Omental fat pad (tissue), 4 donors: ENCODE measurements around the gene IGFN1. TPM values are rescaled to one million over a fixed set of nuclear protein-coding genes. Genes with fewer than 3 reads are reported as not detected.

Experiments used
- ATAC-seq: fragments of 150-250 bp; one replicate; pipeline ENCODE4 v1.9.1; 2016; ENCODE audit warnings: mild to moderate bottlenecking, moderate library complexity; ENCODE audit not compliant: low FRiP score
- DNase-seq: peaks from one replicate; pipeline ENCODE4 v3.0.0-alpha.2; 2019; ENCODE audit warnings: low spot score
- total RNA-seq, 4 donors: library from RNA; depleted of rRNA; stranded (reverse); fragments of >200 nt; gene quantifications; one replicate each; pipeline ENCODE4 v1.1.0, GENCODE V29; 2016
- TF ChIP-seq, protein P1 (sequence below), 3 donors: fragments of 450-650 bp; IDR thresholded peaks; one replicate each; pipeline ENCODE4 v1.5.1; 2016 to 2017; ENCODE audit warnings: antibody characterized with exemption in 3 of 3, mild to moderate bottlenecking in 3 of 3, moderate library complexity in 2 of 3

IGFN1 gene
- under 1 TPM in 1 of 4 donors, not detected in 3; 0.12 TPM for total RNA-seq

DNA sequence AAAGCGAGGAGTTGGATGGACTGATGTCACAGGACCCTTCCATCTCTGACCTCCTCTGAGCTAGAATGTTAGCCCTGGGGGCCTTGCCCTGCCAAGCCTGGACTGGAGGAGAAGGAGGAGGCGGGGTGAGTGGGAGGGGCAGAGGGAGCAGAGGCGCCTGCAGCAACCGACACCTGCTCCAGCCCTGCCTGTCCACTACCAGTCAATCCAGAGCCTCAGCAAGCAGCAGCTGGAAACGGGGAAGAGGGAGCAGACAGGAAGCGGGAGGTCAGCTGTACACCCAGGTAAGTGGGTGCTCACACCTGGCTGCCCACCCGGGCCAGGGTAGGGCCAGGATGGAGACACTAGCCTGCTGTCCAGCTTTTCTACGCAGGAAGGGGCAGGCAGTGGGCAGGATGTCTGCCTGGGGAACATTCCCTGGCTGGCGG is at the start of gene IGFN1:
Gene IGFN1, plus strand, starts transcription at position 201 of the 428 bp plus-strand sequence. CDS start 2,470 bp downstream, outside the sequence.
- TF ChIP-seq, protein P1, sequence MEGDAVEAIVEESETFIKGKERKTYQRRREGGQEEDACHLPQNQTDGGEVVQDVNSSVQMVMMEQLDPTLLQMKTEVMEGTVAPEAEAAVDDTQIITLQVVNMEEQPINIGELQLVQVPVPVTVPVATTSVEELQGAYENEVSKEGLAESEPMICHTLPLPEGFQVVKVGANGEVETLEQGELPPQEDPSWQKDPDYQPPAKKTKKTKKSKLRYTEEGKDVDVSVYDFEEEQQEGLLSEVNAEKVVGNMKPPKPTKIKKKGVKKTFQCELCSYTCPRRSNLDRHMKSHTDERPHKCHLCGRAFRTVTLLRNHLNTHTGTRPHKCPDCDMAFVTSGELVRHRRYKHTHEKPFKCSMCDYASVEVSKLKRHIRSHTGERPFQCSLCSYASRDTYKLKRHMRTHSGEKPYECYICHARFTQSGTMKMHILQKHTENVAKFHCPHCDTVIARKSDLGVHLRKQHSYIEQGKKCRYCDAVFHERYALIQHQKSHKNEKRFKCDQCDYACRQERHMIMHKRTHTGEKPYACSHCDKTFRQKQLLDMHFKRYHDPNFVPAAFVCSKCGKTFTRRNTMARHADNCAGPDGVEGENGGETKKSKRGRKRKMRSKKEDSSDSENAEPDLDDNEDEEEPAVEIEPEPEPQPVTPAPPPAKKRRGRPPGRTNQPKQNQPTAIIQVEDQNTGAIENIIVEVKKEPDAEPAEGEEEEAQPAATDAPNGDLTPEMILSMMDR (IDR thresholded peaks at IDR 0.05) = no peak
- no peak for ATAC-seq
- no peak for DNase-seq

DNA sequence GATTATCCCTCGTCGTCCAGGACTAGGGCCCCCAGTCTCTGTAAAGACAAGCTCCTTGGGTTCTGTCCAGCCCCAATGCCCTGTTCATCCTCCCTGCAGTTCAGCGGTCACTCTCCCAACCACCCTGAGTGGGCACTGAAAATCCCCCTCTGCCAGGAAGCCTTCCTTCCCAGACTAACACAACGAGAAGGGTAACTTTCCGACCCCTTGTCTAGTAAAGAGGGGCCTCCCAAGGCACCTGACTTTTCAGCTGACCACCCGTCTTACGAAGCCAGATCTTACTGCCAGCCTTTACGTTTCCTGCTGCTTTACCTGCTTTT is 49.7 kb upstream of the IGFN1 start:
- ATAC-seq = no peak
- DNase-seq = no peak
- TF ChIP-seq, protein P1 (IDR thresholded peaks at IDR 0.05) = no peak

DNA sequence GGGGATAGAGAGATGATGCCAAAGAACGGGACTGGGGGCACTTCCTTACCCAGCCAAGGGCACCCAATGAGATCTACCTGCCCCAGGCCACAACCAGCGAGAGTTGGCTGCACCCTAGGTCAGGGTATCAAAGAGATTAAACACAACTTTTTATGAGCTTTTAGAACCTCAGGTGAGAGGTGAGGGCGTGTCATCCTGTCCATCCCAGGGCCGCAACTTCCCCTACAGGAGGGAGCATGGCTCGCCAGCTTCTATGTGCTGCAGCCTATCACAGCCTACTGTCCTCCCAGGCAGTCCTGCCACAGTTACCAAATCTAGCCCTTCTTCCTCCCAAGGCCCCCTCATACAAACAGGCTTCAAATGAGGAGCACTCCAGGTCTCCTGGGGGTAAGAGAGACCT is 49.2 kb upstream of the IGFN1 start:
- DNase-seq = no peak
- TF ChIP-seq, protein P1 (IDR thresholded peaks at IDR 0.05) = no peak
- no peak for ATAC-seq

DNA sequence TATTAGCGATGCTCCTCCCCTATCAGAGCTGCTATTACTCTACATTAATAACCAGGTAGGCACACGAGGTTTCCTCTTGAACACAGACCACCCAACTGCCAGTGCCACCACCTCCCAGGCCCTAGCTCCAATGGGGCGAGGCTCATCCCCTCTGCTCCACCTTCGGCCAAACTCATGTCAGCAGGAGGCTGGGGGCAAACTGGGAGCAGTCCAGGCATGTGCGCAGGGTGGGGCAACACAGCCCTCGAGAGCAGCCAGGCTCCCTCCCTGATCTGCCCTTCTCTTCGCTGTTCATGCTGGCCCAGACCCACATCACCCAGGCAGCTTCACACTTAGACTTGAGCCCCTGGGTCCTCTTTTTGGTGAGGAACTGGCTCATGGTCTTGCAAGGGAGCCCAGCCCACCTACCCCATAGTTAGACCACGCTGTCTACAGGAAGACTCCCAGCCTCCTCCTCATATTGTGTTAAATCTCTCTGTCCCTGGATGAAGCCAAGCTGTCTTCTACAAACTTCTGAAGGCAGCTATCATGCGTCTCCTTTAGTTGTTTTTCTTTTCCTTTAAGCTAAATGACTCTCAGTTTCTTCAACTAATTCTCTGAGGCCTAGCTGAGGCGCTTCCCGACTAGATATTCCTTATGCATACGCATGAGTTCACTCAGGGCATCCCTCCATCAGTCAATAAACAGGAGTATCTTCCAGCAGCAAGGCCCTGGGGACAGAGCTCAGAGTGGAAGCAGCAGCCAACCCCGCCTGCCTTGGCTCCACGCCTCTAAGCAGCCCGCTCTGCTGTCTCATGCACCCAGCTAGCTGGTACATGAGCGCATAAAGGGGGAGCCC is 48.4 kb upstream of the IGFN1 start:
- ATAC-seq (no peak), DNase-seq (no peak)
- TF ChIP-seq, protein P1 (IDR thresholded peaks at IDR 0.05) = no peak

DNA sequence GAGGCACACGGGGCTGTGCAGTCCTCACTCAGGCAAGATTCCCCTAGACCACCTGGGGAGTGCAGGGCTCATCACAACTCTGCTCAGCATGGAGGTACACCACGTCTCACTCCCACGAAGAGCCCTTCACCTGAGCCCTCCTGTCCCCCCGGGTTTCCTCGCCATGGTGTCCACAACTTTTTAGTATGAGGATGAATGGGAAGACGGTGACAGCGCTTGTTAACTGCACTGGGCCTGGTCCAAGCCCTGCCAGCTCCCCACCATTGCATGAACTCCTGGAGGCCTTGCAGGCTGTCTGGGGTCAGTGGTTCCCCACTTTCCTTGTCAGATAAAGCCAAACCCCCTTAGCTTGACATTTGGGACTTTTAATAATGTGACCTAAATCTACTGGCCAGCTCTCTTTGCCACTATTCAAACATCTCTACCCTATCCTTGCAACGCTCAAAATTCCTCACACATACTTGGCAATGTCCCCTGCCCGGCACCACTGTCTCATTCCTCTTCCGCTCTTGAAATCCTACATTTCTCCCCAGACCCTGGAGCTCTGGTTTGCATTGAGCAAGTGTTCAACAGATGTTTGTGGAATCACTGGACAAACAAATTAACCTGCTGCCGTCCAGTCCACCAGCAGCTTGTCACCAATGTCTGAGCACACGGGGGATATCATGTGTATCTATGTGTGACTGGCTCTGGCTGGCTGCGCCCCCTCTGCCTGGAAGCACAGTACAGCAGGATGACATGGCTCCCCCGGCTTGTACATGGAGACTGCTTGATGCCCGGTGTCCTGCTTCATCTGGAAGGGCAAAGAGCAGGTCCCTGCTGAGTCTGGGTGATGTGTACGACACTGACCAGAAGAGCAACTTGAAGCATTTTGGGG is 47.5 kb upstream of the IGFN1 start:
- DNase-seq (no peak), ATAC-seq (no peak)
- TF ChIP-seq, protein P1 (IDR thresholded peaks at IDR 0.05) = no peak

DNA sequence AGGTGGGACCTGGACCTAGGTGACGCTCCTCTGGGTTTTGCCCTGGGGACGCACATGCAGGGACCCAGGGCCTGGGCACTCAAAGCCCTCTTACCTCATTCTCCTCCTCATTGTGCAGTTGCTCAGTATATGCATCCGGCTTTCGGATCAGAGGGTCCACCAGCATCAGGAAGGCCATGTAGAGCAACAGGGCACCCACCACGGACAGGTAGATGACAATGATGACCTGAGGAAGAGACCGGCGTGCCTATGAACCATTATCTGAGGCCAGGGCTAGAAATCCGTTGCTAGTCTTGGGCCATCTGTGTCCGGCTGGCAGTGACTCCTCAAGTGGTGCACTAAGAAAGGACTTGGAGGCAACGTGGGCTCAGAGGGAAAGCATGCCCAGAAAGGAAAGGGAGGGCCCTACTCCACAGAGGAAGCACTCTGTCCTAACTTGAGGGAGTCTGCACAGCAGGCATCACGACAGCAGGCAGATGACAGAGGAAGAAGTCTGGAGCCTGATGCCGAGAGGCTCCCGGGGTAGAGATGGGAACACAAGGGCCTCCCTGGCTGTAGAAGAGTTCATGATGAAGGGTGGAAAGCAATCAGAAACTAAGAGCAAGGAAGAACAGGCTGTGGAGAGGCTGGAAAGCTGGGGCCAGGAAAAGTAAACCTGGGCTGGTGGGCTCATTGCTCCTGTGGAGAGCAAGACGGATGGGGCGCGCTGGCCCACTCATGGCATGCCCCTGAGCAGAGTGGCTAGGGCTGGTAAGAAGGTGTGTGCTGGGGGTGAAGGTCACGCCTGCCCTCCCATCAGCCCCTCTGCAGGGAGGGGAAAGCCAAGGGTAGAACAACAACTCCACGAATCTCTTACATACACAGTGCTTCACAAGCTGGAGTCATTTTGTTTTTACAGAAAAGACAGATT is 46.6 kb upstream of the IGFN1 start:
- ATAC-seq (no peak), DNase-seq (no peak)
- TF ChIP-seq, protein P1 (IDR thresholded peaks at IDR 0.05) = no peak
